Activated naive CD4-positive, alpha-beta T cell treated with anti-CD3 and anti-CD28 coated beads, Interleukin-2, amount 50 U/mL, for 16 hours (primary cell): ENCODE measurements around the gene CALML3.

ENCODE experiments used
- DNase-seq: peaks from one replicate; pipeline ENCODE4 v3.0.0-alpha.2; 2020

The CALML3 gene

GRCh38 chr10:5508161-5508604, 16.6 kb upstream of the CALML3 start:
- DNase-seq: no peak

- DNase-seq: no peak
Measured at GRCh38 chr10:5508786-5509185, 16.0 kb upstream of the CALML3 start.

- DNase-seq: no peak
Measured at GRCh38 chr10:5509236-5509635, 15.5 kb upstream of the CALML3 start.

DNA sequence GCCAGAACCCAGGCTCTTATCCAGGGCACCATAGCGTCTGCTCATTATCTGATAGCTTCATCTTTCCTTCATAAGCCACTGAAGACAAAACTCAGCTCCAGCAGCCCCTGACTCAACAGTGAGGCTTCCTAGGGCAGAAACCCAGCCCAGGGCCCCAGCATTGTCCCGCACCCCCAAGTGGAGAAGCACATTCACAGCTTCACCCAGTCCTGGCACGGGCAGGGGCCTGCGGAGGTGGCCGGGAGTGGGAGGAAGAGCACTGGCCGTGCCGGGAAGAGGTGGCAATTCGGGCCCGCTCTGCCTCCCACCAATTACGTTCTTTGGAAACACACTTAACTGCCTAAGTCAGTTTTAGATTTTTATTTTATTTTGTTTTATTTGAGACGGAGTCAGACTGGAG, 15.1 kb upstream of the CALML3 start:
- DNase-seq: no peak

GRCh38 chr10:5510281-5511072, 14.3 kb upstream of the CALML3 start:
- DNase-seq: no peak

- DNase-seq: no peak
Measured at GRCh38 chr10:5511231-5511884, 13.4 kb upstream of the CALML3 start.

DNA sequence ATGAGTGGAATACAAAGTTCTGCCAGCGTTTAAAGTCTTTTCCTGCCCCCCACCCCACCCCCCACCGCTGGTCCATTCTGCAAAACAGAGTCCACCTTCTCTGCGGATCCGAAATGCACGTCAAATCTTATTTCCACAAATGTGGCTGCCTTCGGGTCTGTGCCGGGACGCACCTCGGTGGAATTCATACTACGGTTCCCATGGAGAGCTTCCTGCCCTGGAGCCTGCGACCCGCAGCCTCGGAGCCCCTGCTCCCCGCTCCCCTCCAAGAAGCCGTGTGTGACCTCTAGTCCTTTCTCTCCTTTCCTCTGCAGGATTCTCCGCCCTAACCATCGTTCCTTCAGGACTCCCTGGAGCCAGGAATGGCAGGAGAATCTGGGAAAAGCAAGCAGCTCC, 12.9 kb upstream of the CALML3 start:
- no peak for DNase-seq

DNA sequence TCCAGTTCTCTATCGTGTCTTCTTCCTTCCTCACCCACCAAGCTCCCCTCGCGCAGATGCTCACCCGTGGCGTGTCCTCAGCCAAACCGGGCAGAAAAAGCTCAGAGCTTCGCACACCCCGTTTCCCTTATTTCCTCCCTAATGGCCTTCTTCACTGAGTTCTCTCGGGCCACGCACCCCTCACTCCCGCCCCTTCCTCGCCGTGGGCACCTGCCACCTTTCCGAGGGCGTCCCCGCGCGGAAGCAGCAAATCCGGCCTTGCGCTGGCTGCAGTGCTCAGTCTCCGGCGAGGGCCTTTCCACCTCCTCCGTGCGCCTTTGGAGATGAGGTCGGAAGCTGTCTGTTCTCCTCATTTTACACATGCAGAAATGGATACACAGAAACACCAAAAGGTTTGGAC, 12.4 kb upstream of the CALML3 start:
- no peak for DNase-seq

GRCh38 chr10:5512881-5513612, 11.7 kb upstream of the CALML3 start:
- DNase-seq: no peak

DNA sequence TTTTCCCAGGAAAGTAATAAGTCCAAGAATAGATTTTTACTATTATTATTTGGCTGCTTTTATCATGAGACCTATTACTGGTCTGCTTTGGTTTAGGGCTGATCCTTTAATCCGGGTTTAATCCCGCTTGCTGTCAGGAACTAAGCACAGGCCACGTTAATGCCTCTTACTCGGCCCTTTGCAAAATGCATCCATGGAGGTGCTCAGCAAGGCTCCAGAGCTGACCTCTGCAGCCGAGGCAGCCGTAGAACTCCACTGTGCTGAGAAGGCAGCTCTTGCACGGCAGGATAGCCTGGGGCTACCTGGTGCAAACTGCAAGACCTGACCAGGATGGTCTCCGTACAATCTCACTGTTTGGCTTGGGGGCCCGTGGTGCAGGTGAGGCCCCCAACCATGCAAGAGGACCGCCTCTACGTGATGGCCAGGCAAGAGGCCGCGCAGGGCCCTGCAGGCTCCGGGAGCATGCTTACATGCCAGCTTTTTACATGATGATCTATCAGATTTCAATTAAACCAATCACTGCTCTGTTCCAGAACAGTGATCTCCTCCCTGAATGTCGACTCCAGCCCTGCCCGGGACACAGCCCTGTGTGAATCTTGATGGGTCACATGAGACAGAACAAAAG, 10.4 kb upstream of the CALML3 start:
- no peak for DNase-seq

DNA sequence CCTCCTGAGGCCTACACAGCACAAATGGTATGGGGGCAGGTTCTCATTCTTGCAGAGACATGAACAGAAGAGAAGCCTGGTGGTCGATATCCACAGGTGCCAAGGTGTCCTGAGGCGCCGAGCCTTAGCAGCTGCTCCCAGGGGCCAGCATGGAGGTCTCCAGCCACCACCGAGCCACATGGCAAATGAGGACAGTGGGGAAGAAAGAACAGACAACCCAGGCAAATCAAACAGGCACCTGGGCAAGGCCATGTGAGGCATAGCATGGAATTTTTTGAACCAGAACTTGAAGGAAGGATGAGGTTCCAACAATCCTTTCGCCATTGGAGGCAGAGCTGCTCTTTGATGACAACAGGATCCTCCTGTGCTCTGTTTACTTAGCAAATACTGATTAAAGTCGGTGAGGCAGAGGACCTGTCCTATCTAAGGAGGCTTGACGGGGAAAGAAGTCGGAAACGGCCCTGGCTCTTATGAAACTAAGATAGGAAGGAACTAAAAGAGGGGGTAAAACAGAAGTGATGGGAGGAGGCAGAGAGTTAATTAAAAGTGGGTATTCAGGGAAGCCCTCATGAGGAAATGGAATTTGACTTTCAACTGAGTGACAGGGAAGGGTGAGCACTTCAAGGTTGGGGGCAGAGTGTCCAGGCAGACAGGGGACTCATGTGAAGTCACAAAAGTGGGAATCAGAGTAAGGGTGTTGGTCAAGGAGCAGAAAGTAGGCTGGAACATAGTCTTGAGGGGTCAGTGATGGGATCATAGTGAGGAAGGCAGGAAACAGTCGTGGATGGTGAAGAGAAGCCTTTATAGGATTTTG, 8.6 kb upstream of the CALML3 start:
- no peak for DNase-seq

GRCh38 chr10:5517546-5517945, 7.2 kb upstream of the CALML3 start:
- no peak for DNase-seq

- no peak for DNase-seq
Measured at GRCh38 chr10:5518143-5518542, 6.6 kb upstream of the CALML3 start.

- no peak for DNase-seq
Measured at GRCh38 chr10:5519054-5519453, 5.7 kb upstream of the CALML3 start.

- no peak for DNase-seq
Measured at GRCh38 chr10:5522913-5523560, 1.7 kb upstream of the CALML3 start.

GRCh38 chr10:5523796-5524574, 776 bp upstream of the CALML3 start:
- DNase-seq: no peak

GRCh38 chr10:5525561-5526341, 990 bp downstream of the CALML3 start:
- no peak for DNase-seq

GRCh38 chr10:5526691-5527331, 2.0 kb downstream of the CALML3 start:
- DNase-seq: no peak

DNA sequence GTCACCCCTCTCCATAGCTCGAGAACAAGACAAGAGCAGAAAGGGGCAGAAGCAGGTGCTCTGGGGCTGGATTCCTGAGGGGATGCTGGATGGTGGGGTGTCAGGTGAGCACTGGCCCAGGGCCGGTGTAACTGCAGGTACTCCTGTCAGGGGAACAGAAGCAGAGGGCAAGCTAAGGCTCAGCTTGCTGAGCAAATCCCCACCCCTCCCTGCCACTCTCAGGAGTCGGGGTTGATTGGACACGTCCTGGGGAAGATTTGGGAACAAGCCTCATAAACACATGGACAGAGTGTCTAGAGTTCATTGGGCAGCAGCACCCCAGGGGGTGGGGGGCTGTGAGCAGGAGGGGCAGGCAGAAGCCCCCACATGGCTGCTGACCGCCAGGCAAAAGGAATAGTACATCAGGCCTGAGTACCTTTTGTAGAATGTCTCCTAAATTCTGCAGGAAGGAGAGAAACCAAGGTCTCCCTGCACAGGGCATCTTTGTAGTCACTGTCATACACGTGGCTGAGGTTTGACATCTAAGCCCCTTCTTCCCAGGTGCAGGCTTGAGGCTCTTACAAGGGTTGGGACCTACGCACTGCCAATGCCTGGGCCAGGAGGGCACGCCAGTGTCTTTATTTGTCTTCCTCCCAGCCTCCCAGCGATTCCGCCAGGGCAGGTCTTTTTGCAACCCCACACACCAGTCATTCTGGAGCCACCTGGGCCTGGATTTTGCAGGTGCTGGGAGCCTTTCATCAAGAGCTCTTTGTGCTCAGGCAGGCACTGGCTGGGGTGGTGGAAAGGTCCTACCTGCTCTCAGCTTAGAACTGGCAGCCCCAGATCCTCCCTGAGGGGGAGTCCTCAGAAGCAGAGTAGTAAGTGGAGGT, 2.8 kb downstream of the CALML3 start:
- DNase-seq: no peak
